CD4-positive, alpha-beta T cell (primary cell): ENCODE results near the gene ARID3A. TPM values are rescaled to one million over a fixed set of nuclear protein-coding genes. Genes with fewer than 3 reads are reported as not detected.

Experiments used
- ATAC-seq: fragments of 200-7000 bp; cut with Tn5 transposase; one replicate; pipeline ENCODE4 v1.10.0; 2022; ENCODE audit warnings: mild to moderate bottlenecking; ENCODE audit not compliant: poor library complexity
- CTCF ChIA-PET: fragments of 350-600 bp; sonication (Branson Sonifier 250); formaldehyde crosslinking; loops from one replicate; lab custom pipeline; 2021; ENCODE audit warnings: antibody characterized with exemption, inconsistent platforms; lab: Charles Lee
- POLR2A ChIA-PET: fragments of 350-600 bp; sonication (Branson Sonifier 250); formaldehyde crosslinking; loops from one replicate; lab custom pipeline; 2021; ENCODE audit warnings: antibody characterized with exemption, inconsistent platforms; lab: Charles Lee
- DNase-seq, 14 experiments: peaks; one replicate each; pipeline ENCODE4 v3.0.0-alpha.2; 2013 to 2020; ENCODE audit warnings: mixed read lengths in 2 of 14
- H3K27ac ChIP-seq, 2 donors: one replicate each; pipeline versions ENCODE4 v1.5.1 to v1.7.0; 2013; ENCODE audit warnings: low read length in 2 of 2, low read depth in 1 of 2, mild to moderate bottlenecking in 1 of 2
- H3K27me3 ChIP-seq, 2 experiments: 1 replicate in 1 of 2; 2 replicates in 1 of 2; pipeline versions ENCODE4 v1.6.1 to v1.7.0; 2013; ENCODE audit warnings: low read length in 2 of 2, control low read depth in 1 of 2, mild to moderate bottlenecking in 1 of 2, moderate library complexity in 1 of 2; ENCODE audit not compliant: insufficient read depth in 2 of 2, control insufficient read depth in 1 of 2
- H3K36me3 ChIP-seq: one replicate; pipeline ENCODE4 v1.6.1; 2013; ENCODE audit warnings: low read length, control low read depth; ENCODE audit not compliant: insufficient read depth
- H3K4me1 ChIP-seq: one replicate; pipeline ENCODE4 v1.6.1; 2013; ENCODE audit warnings: low read length, control low read depth; ENCODE audit not compliant: insufficient read depth
- H3K4me3 ChIP-seq: one replicate; pipeline ENCODE4 v1.5.1; 2013; ENCODE audit warnings: mild to moderate bottlenecking, low read length, moderate library complexity
- H3K9me3 ChIP-seq, 2 experiments: 1 replicate in 1 of 2; 2 replicates in 1 of 2; pipeline versions ENCODE4 v1.6.1 to v1.7.0; 2013; ENCODE audit warnings: low read length in 2 of 2, mild to moderate bottlenecking in 2 of 2, control low read depth in 1 of 2, moderate library complexity in 1 of 2; ENCODE audit not compliant: control insufficient read depth in 1 of 2, insufficient read depth in 1 of 2
- H3K27ac Mint-ChIP-seq: one replicate; pipeline ENCODE4 v1.8.0; 2020; ENCODE audit warnings: mixed read lengths
- H3K27me3 Mint-ChIP-seq: one replicate; pipeline ENCODE4 v1.8.0; 2021; ENCODE audit warnings: mixed read lengths
- H3K36me3 Mint-ChIP-seq: one replicate; pipeline ENCODE4 v1.8.0; 2021; ENCODE audit warnings: low read depth, mixed read lengths
- H3K4me1 Mint-ChIP-seq: one replicate; pipeline ENCODE4 v1.8.0; 2021; ENCODE audit warnings: low read depth, mixed read lengths
- H3K4me3 Mint-ChIP-seq: one replicate; pipeline ENCODE4 v1.8.0; 2020; ENCODE audit warnings: mild to moderate bottlenecking, mixed read lengths
- H3K9me3 Mint-ChIP-seq: one replicate; pipeline ENCODE4 v1.8.0; 2020; ENCODE audit warnings: mixed read lengths
- CTCF ChIP-seq: fragments of 200-600 bp; IDR thresholded peaks from one replicate; pipeline ENCODE4 v1.8.0; 2022; ENCODE audit warnings: antibody characterized with exemption, mild to moderate bottlenecking
- intact Hi-C, 2 experiments: fragments of 100-400 bp; cut with DNase I in 1 of 2; cut with micrococcal nuclease in 1 of 2; formaldehyde crosslinking; loops; one replicate each; pipeline versions ENCODE4 v1.15.1 to v1.9.0; 2023 to 2025; cut with DNase I, micrococcal nuclease
- total RNA-seq, 174 experiments: library from RNA in 2 of 174; stranded (reverse) in 2 of 174; gene quantifications; one replicate each; pipeline ENCODE4 v1.2.3 and lab custom pipeline; 2021 to 2026

ARID3A gene
- total RNA-seq, 2 experiments from 2014 or later: 3.7 to 4.1 TPM

- Histone ChIP-seq H3K27ac (no peak overlapping the region), H3K4me1 (peaks cover 23% of the 10 kb centered on the region), H3K36me3 (no peaks in the 10 kb centered on the region), H3K4me3 (no peak overlapping the region), H3K27me3 (no peaks in the 10 kb centered on the region), H3K9me3 (no peaks in the 10 kb centered on the region)
- CTCF ChIA-PET: no interaction called here
- Mint-ChIP-seq H3K36me3 (no peaks in the 10 kb centered on the region), H3K4me1 (no peaks in the 10 kb centered on the region), H3K4me3 (no peak overlapping the region), H3K9me3 (no peaks in the 10 kb centered on the region), H3K27me3 (no peaks in the 10 kb centered on the region), H3K27ac (no peak overlapping the region)
- intact Hi-C loops: no loop called here
- no peak for TF ChIP-seq CTCF
- POLR2A ChIA-PET: no interaction called here
- DNase-seq (no peak), ATAC-seq (no peak)
Observed at GRCh38 chr19:950352-951066, 24.7 kb downstream of the ARID3A start.

- no peaks in the 10 kb centered on the region for H3K9me3 ChIP-seq
- H3K36me3 ChIP-seq: no peaks in the 10 kb centered on the region
- no peak for TF ChIP-seq CTCF
- peaks cover 23% of the 10 kb centered on the region for H3K4me1 ChIP-seq
- H3K4me1 Mint-ChIP-seq: no peaks in the 10 kb centered on the region
- CTCF ChIA-PET: no interaction called here
- H3K27me3 Mint-ChIP-seq: no peaks in the 10 kb centered on the region
- H3K27me3 ChIP-seq: no peaks in the 10 kb centered on the region
- DNase-seq: no peak
- intact Hi-C loops: no loop called here
- no peak overlapping the region for H3K27ac Mint-ChIP-seq
- no peaks in the 10 kb centered on the region for H3K36me3 Mint-ChIP-seq
- no peak overlapping the region for H3K4me3 Mint-ChIP-seq
- POLR2A ChIA-PET: interaction anchor here (0.6 kb wide), 1 partner anchor 10 kb away, joined by 3 read pairs; no protein-coding TSS in a partner anchor
- H3K4me3 ChIP-seq: no peak overlapping the region
- no peaks in the 10 kb centered on the region for H3K9me3 Mint-ChIP-seq
- no peak for ATAC-seq
- no peak overlapping the region for H3K27ac ChIP-seq
Observed at GRCh38 chr19:952049-952679, 26.3 kb downstream of the ARID3A start.

GRCh38 chr19:952680-953444 is 27.0 kb downstream of the ARID3A start:
- H3K36me3 Mint-ChIP-seq: no peaks in the 10 kb centered on the region
- ATAC-seq (no peak), DNase-seq (peak in 3 of 14 experiments; percentile 17 to 37 (median 29))
- H3K27me3 Mint-ChIP-seq: no peaks in the 10 kb centered on the region
- H3K9me3 Mint-ChIP-seq: no peaks in the 10 kb centered on the region
- Histone ChIP-seq H3K4me3 (peak overlapping the region; percentile 40), H3K27me3 (no peaks in the 10 kb centered on the region), H3K4me1 (peaks cover 23% of the 10 kb centered on the region), H3K27ac (no peak overlapping the region), H3K9me3 (no peaks in the 10 kb centered on the region), H3K36me3 (no peaks in the 10 kb centered on the region)
- H3K27ac Mint-ChIP-seq: no peak overlapping the region
- intact Hi-C loops: no loop called here
- no peak for TF ChIP-seq CTCF
- CTCF ChIA-PET: no interaction called here
- H3K4me3 Mint-ChIP-seq: no peak overlapping the region
- POLR2A ChIA-PET: no interaction called here
- no peaks in the 10 kb centered on the region for H3K4me1 Mint-ChIP-seq
